A549 (cell line): Measurements from ENCODE around the gene ABHD6.

Experiments
- PHF8 ChIP-seq: fragments of 200-600 bp; sonication (generic); IDR thresholded peaks from 2 replicates; pipeline ENCODE4 v1.6.1; 2016; ENCODE audit warnings: low read depth, mild to moderate bottlenecking, antibody characterized with exemption, moderate library complexity, borderline replicate concordance
- TP53 ChIP-seq: fragments of 250-450 bp; sonication (Bioruptor Pico); IDR thresholded peaks from 2 replicates; pipeline ENCODE4 v1.5.0; 2021; ENCODE audit warnings: mild to moderate bottlenecking, moderate library complexity
- TF ChIP-seq, protein P1 (sequence below): fragments of >200 bp; sonication (Bioruptor Twin); formaldehyde crosslinking; IDR thresholded peaks from 3 replicates; pipeline ENCODE4 v1.5.1; 2016

DNA sequence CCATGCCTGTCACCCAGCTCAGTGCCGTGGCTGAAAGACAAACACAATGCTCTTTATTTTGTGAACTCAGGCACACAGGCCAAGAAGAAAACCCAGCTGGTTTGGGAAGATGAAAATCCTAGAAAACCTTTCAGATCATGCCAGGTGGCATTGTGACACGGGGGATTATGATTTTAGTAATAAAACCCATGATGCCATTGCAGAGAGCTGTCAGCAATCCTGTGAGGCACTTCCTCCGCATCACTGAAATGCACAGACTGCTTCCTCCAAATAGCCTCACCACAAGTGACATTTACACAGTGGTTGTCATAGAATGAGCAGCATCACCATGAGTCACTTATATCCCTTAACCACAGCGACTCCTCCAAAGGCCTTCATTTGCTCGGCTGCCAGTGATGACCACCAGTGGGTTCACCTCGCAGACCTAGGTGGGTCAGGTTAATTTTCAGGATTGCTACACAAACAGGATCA lies 22.7 kb downstream of the ABHD6 start:
- TF ChIP-seq PHF8 (no peak), TP53 (CRISPR knock-in tag) (no peak)
- TF ChIP-seq, protein P1, sequence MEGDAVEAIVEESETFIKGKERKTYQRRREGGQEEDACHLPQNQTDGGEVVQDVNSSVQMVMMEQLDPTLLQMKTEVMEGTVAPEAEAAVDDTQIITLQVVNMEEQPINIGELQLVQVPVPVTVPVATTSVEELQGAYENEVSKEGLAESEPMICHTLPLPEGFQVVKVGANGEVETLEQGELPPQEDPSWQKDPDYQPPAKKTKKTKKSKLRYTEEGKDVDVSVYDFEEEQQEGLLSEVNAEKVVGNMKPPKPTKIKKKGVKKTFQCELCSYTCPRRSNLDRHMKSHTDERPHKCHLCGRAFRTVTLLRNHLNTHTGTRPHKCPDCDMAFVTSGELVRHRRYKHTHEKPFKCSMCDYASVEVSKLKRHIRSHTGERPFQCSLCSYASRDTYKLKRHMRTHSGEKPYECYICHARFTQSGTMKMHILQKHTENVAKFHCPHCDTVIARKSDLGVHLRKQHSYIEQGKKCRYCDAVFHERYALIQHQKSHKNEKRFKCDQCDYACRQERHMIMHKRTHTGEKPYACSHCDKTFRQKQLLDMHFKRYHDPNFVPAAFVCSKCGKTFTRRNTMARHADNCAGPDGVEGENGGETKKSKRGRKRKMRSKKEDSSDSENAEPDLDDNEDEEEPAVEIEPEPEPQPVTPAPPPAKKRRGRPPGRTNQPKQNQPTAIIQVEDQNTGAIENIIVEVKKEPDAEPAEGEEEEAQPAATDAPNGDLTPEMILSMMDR = no peak
